Psoas muscle (tissue), 8 donors: ENCODE results near the gene DGCR2. TPM values are rescaled to one million over a fixed set of nuclear protein-coding genes. Genes with fewer than 3 reads are reported as not detected.

Source experiments
- ATAC-seq, 4 donors: fragments of 200-7000 bp; cut with Tn5 transposase; one replicate each; pipeline ENCODE4 v1.9.1; 2020; ENCODE audit warnings: moderate library complexity in 3 of 4, mild to moderate bottlenecking in 2 of 4
- DNase-seq, 2 donors: peaks; one replicate each; pipeline ENCODE4 v3.0.0-alpha.2; 2020
- H3K27ac ChIP-seq: fragments of 200-600 bp; one replicate; pipeline ENCODE4 v1.8.0; 2022
- H3K27me3 ChIP-seq, 3 donors: fragments of 200-600 bp in 1 of 3; one replicate each; pipeline versions ENCODE4 v1.6.1 to v1.8.0; 2013 to 2022; ENCODE audit warnings: low read length in 2 of 3, mild to moderate bottlenecking in 2 of 3, moderate library complexity in 1 of 3; ENCODE audit not compliant: insufficient read depth in 3 of 3
- H3K36me3 ChIP-seq, 2 donors: fragments of 200-600 bp in 1 of 2; one replicate each; pipeline versions ENCODE4 v1.6.1 to v1.8.0; 2013 to 2022; ENCODE audit warnings: low read depth in 1 of 2, mild to moderate bottlenecking in 1 of 2, moderate library complexity in 1 of 2; ENCODE audit not compliant: insufficient read depth in 1 of 2
- H3K4me1 ChIP-seq: fragments of 200-600 bp; one replicate; pipeline ENCODE4 v1.8.0; 2022
- H3K4me3 ChIP-seq: fragments of 200-600 bp; one replicate; pipeline ENCODE4 v1.8.0; 2022; ENCODE audit warnings: mild to moderate bottlenecking
- H3K9me3 ChIP-seq: fragments of 200-600 bp; one replicate; pipeline ENCODE4 v1.8.0; 2022
- WGBS, 3 donors: extraction: QIAGEN DNeasy Blood & Tissue Kit; methylation state at CpG; one replicate each; pipeline versions ENCODE4 v1.1.6 to v1.1.7; 2013; 5-methylcytosine and 5-hydroxymethylcytosine counted together
- intact Hi-C, 2 donors: fragments of 100-400 bp; cut with DNase I; formaldehyde crosslinking; loops; one replicate each; pipeline versions ENCODE4 v1.11.0 to v1.14.2; 2022
- polyA plus RNA-seq, 3 donors: library from polyadenylated mRNA; stranded (reverse); fragments of 200-250 nt; gene quantifications; one replicate each; pipeline ENCODE4 v1.2.3, GENCODE V29; 2013
- total RNA-seq, 4 donors: library from RNA; stranded (reverse); fragmentation: NEBNext Ultra II Directional in 2 of 4; extraction: Animal tissue kit (Norgen Biotek cat#: 25700) in 2 of 4; gene quantifications; one replicate each; pipeline versions ENCODE4 v1.2.1 to v1.2.4, GENCODE V29; 2021 to 2023
- TF ChIP-seq, protein P1 (sequence below): fragments of 200-600 bp; IDR thresholded peaks from one replicate; pipeline ENCODE4 v1.8.0; 2022; ENCODE audit warnings: antibody characterized with exemption
- donor health status: healthy with polysubstance abuse.
- donor health status: DM: no; HTN: no; CAD: no; lungs with moderate emphysema.
- donor health status: Bipolar disorder and iron deficiency.
- donor health status: healthy.
- donor health status: DM: yes; HTN: yes; CAD: no.
- donor health status: DM: no; HTN: no; CAD: no.
- donor health status: DM: no; HTN: no; CAD: no.
- donor health status: DM: yes; HTN: yes; CAD: no.

DGCR2 gene
- total and polyA plus RNA-seq, 7 donors = 13.1 to 27.6 (median 24.5) TPM

DNA sequence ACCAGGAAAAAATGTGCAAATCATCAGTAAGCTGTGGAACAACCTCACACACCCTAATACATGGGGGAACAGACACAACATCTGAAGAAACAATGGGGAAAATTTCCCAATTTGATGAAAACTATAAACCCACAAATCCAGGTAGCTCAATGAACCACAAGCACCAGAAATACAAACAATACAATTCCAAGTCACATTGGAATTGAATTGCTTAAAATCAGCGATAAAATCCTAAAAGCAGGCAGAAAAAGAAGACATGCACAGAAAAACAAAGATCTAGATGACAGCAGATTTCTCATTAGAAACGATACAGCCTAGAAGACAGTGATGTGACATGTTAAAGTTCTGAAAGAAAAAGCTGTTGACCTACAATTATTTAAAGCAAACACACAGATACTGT is 32.0 kb downstream of the DGCR2 start:
- 89 to 93% (median 91%) methylated on average over 2 of the region's 2 CpGs for WGBS, 3 donors
- Histone ChIP-seq H3K9me3 (no peaks in the 10 kb centered on the region), H3K27ac (no peak overlapping the region), H3K4me3 (no peak overlapping the region), H3K27me3 (no peaks in the 10 kb centered on the region), H3K36me3 (peaks cover 0 to 12% of the 10 kb centered on the region in 2 donors), H3K4me1 (peaks cover 29% of the 10 kb centered on the region)
- ATAC-seq = no peak
- no peak for DNase-seq
- TF ChIP-seq, protein P1, sequence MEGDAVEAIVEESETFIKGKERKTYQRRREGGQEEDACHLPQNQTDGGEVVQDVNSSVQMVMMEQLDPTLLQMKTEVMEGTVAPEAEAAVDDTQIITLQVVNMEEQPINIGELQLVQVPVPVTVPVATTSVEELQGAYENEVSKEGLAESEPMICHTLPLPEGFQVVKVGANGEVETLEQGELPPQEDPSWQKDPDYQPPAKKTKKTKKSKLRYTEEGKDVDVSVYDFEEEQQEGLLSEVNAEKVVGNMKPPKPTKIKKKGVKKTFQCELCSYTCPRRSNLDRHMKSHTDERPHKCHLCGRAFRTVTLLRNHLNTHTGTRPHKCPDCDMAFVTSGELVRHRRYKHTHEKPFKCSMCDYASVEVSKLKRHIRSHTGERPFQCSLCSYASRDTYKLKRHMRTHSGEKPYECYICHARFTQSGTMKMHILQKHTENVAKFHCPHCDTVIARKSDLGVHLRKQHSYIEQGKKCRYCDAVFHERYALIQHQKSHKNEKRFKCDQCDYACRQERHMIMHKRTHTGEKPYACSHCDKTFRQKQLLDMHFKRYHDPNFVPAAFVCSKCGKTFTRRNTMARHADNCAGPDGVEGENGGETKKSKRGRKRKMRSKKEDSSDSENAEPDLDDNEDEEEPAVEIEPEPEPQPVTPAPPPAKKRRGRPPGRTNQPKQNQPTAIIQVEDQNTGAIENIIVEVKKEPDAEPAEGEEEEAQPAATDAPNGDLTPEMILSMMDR = no peak
- intact Hi-C loops = no loop called here

GRCh38 chr22:19088866-19089595 is 33.2 kb downstream of the DGCR2 start:
- Histone ChIP-seq H3K4me3 (no peak overlapping the region), H3K36me3 (peaks cover 0 to 12% of the 10 kb centered on the region in 2 donors), H3K27ac (no peak overlapping the region), H3K4me1 (peaks cover 31% of the 10 kb centered on the region), H3K9me3 (no peaks in the 10 kb centered on the region), H3K27me3 (no peaks in the 10 kb centered on the region)
- intact Hi-C loops = loop anchor here in 1 of 2 donors (5.0 kb wide), 1 partner anchor 33 kb away; the partner anchor contains the start of gene DGCR2
- TF ChIP-seq, protein P1 = no peak
- ATAC-seq (no peak), DNase-seq (no peak)
- WGBS, 3 donors = 95 to 98% (median 98%) methylated on average over 13 to 14 of the region's 14 CpGs

GRCh38 chr22:19086896-19087295 is 35.3 kb downstream of the DGCR2 start:
- peak; percentile 48 to 60 (median 54) for ATAC-seq
- intact Hi-C loops = loop anchor here in 1 of 2 donors (5.0 kb wide), 1 partner anchor 35 kb away; the partner anchor contains the start of gene DGCR2
- Histone ChIP-seq H3K4me1 (peaks cover 31% of the 10 kb centered on the region), H3K4me3 (no peak overlapping the region), H3K27me3 (no peaks in the 10 kb centered on the region), H3K27ac (no peak overlapping the region), H3K36me3 (peaks cover 0 to 12% of the 10 kb centered on the region in 2 donors), H3K9me3 (no peaks in the 10 kb centered on the region)
- no peak for DNase-seq
- TF ChIP-seq, protein P1 = no peak
- WGBS, 3 donors = 90 to 93% (median 91%) methylated on average over 3 of the region's 3 CpGs

- TF ChIP-seq, protein P1 = no peak
- H3K4me1 ChIP-seq = peaks cover 31% of the 10 kb centered on the region
- no peak overlapping the region for H3K4me3 ChIP-seq
- peaks cover 0 to 12% of the 10 kb centered on the region in 2 donors for H3K36me3 ChIP-seq
- no peaks in the 10 kb centered on the region for H3K9me3 ChIP-seq
- 86 to 90% (median 86%) methylated on average over 6 of the region's 6 CpGs for WGBS, 3 donors
- H3K27ac ChIP-seq = peak overlapping the region; percentile 7
- no peak for DNase-seq
- no peaks in the 10 kb centered on the region for H3K27me3 ChIP-seq
- intact Hi-C loops = loop anchor here in 1 of 2 donors (5.0 kb wide), 1 partner anchor 36 kb away; the partner anchor contains the start of gene DGCR2
- ATAC-seq = peak in 3 of 4 donors; percentile 40 to 47 (median 46)
Observed at GRCh38 chr22:19086417-19086816, 35.8 kb downstream of the DGCR2 start.
